IMR-90 (cell line): ENCODE results near the gene KRTAP19-1. TPM values are rescaled to one million over a fixed set of nuclear protein-coding genes. Genes with fewer than 3 reads are reported as not detected.

Source experiments
- ATAC-seq: fragments of 200-7000 bp; cut with Tn5 transposase; 2 replicates; pipeline ENCODE4 v1.9.1; 2020; ENCODE audit warnings: low read depth, mild to moderate bottlenecking, moderate library complexity
- BruUV-seq: library from RNA; stranded (reverse); fragments of 400-500 nt; replicated peaks from 2 replicates; lab custom pipeline; 2021; lab: Mats Ljungman, UMichigan
- CTCF ChIA-PET: fragments of 300-600 bp; formaldehyde crosslinking; extraction: SDS; loops from one replicate; lab custom pipeline; 2021; ENCODE audit warnings: antibody characterized with exemption; lab: Yijun Ruan, JAX
- POLR2A ChIA-PET: fragments of 300-600 bp; sonication (Branson Sonifier 250); formaldehyde crosslinking; loops from one replicate; lab custom pipeline; 2022; ENCODE audit warnings: antibody characterized with exemption; ENCODE audit not compliant: unreplicated experiment; lab: Charles Lee
- DNase-seq: peaks from one replicate; pipeline ENCODE4 v3.0.0; 2013
- H2AFZ ChIP-seq: replicated peaks from 2 replicates; pipeline ENCODE3; 2013; ENCODE audit warnings: low read length, mild to moderate bottlenecking; ENCODE audit not compliant: poor library complexity
- H2AK5ac ChIP-seq: 2 replicates; pipeline ENCODE4 v1.6.1; 2013; ENCODE audit warnings: low read depth, low read length, inconsistent platforms
- H2AK9ac ChIP-seq: replicated peaks from 2 replicates; pipeline ENCODE3; 2013; ENCODE audit warnings: mild to moderate bottlenecking, low read depth, low read length, moderate library complexity; ENCODE audit not compliant: poor library complexity
- H2BK120ac ChIP-seq: 2 replicates; pipeline ENCODE4 v1.6.1; 2013; ENCODE audit warnings: low read depth, low read length, inconsistent platforms
- H2BK15ac ChIP-seq: 3 replicates; pipeline ENCODE4 v1.6.1; 2013; ENCODE audit warnings: low read depth, low read length, inconsistent platforms
- H2BK20ac ChIP-seq: 2 replicates; pipeline ENCODE4 v1.6.1; 2013; ENCODE audit warnings: low read depth, mild to moderate bottlenecking, inconsistent platforms, low read length, moderate library complexity
- H2BK5ac ChIP-seq: 2 replicates; pipeline ENCODE4 v1.6.1; 2013; ENCODE audit warnings: mild to moderate bottlenecking, low read depth, low read length, inconsistent platforms; ENCODE audit not compliant: poor library complexity, severe bottlenecking
- H3K14ac ChIP-seq: replicated peaks from 2 replicates; pipeline ENCODE4 v1.6.1; 2013; ENCODE audit warnings: low read depth, low read length, inconsistent platforms
- H3K18ac ChIP-seq: 2 replicates; pipeline ENCODE4 v1.6.1; 2013; ENCODE audit warnings: low read depth, low read length, control low read depth
- H3K23ac ChIP-seq: 2 replicates; pipeline ENCODE4 v1.6.1; 2013; ENCODE audit warnings: low read depth, low read length, inconsistent platforms
- H3K27ac ChIP-seq: 2 replicates; pipeline ENCODE4 v1.5.1; 2013; ENCODE audit warnings: mild to moderate bottlenecking, control low read depth, low read length; ENCODE audit not compliant: insufficient read depth
- H3K27me3 ChIP-seq: 2 replicates; pipeline ENCODE4 v1.6.1; 2013; ENCODE audit warnings: low read length; ENCODE audit not compliant: control insufficient read depth, insufficient read depth
- H3K36me3 ChIP-seq: 2 replicates; pipeline ENCODE4 v1.6.1; 2013; ENCODE audit warnings: low read length, mixed read lengths; ENCODE audit not compliant: control insufficient read depth, insufficient read depth
- H3K4ac ChIP-seq: 2 replicates; pipeline ENCODE4 v1.6.1; 2013; ENCODE audit warnings: low read depth, low read length, inconsistent platforms
- H3K4me1 ChIP-seq: 2 replicates; pipeline ENCODE4 v1.6.1; 2013; ENCODE audit warnings: low read length, mixed read lengths; ENCODE audit not compliant: control insufficient read depth, insufficient read depth
- H3K4me2 ChIP-seq: 2 replicates; pipeline ENCODE4 v1.6.1; 2013; ENCODE audit warnings: low read depth, mild to moderate bottlenecking, control low read depth, low read length, moderate library complexity
- H3K4me3 ChIP-seq: 2 replicates; pipeline ENCODE4 v1.5.1; 2013; ENCODE audit warnings: low read depth, mild to moderate bottlenecking, control low read depth, low read length, moderate library complexity; ENCODE audit not compliant: insufficient read depth
- H3K56ac ChIP-seq: 2 replicates; pipeline ENCODE4 v1.6.1; 2013; ENCODE audit warnings: low read length, inconsistent platforms; ENCODE audit not compliant: insufficient read depth; ENCODE audit errors: extremely low read depth
- H3K79me1 ChIP-seq, 2 experiments: 2 replicates each; pipeline ENCODE4 v1.6.1; 2013; ENCODE audit warnings: low read length in 2 of 2, inconsistent platforms in 1 of 2, low read depth in 1 of 2
- H3K9ac ChIP-seq: 2 replicates; pipeline ENCODE4 v1.6.1; 2013; ENCODE audit warnings: low read depth, low read length, control low read depth
- H3K9me1 ChIP-seq: 2 replicates; pipeline ENCODE4 v1.6.1; 2013; ENCODE audit warnings: low read length, inconsistent platforms; ENCODE audit not compliant: insufficient read depth
- H3K9me3 ChIP-seq: 2 replicates; pipeline ENCODE4 v1.6.1; 2013; ENCODE audit warnings: low read length; ENCODE audit not compliant: control insufficient read depth, insufficient read depth
- H4K20me1 ChIP-seq: 2 replicates; pipeline ENCODE4 v1.6.1; 2013; ENCODE audit warnings: low read length, inconsistent platforms; ENCODE audit not compliant: insufficient read depth
- H4K5ac ChIP-seq: 2 replicates; pipeline ENCODE4 v1.6.1; 2013; ENCODE audit warnings: mild to moderate bottlenecking, low read depth, low read length, control low read depth
- H4K8ac ChIP-seq, 2 experiments: 2 replicates each; pipeline ENCODE4 v1.6.1; 2013; ENCODE audit warnings: low read depth in 2 of 2, low read length in 2 of 2, control low read depth in 1 of 2, inconsistent platforms in 1 of 2
- H4K91ac ChIP-seq: 2 replicates; pipeline ENCODE4 v1.6.1; 2013; ENCODE audit warnings: low read depth, low read length, inconsistent platforms; ENCODE audit not compliant: insufficient read depth
- CEBPB ChIP-seq: IDR thresholded peaks from 2 replicates; pipeline ENCODE4 v1.6.1; 2012; ENCODE audit warnings: low read depth, low read length, improper control_type of control experiment
- POLR2A ChIP-seq: IDR thresholded peaks from 2 replicates; pipeline ENCODE4 v1.6.1; 2012; ENCODE audit warnings: mild to moderate bottlenecking, low read depth, low read length
- RAD21 ChIP-seq: IDR thresholded peaks from 2 replicates; pipeline ENCODE4 v1.6.1; 2012; ENCODE audit warnings: low read length, improper control_type of control experiment
- WGBS, 2 experiments: methylation state at CpG; one replicate each; pipeline versions ENCODE4 v1.1.5 to v1.1.7; 2013; ENCODE audit warnings: missing lambda C conversion rate in 2 of 2; ENCODE audit not compliant: insufficient read length in 1 of 2; ENCODE audit errors: extremely low coverage in 2 of 2; 5-methylcytosine and 5-hydroxymethylcytosine counted together
- dilution Hi-C: fragments of 300-500 bp; cut with HindIII; formaldehyde crosslinking; loops from one replicate; pipeline ENCODE4 v1.14.3; 2018; ENCODE audit warnings: low sequenced_read_pairs; ENCODE audit not compliant: unreplicated experiment
- in situ Hi-C: fragments of 300-500 bp; cut with MboI; formaldehyde crosslinking; loops from 3 replicates; pipeline ENCODE4 v1.14.3; 2019; ENCODE audit warnings: low sequenced_read_pairs, inconsistent platforms, mixed read lengths
- intact Hi-C: fragments of 100-400 bp; cut with micrococcal nuclease; formaldehyde crosslinking; loops from 2 replicates; pipeline ENCODE4 v1.10.0; 2022
- polyA plus RNA-seq, 3 experiments: library from polyadenylated mRNA; depleted of rRNA; stranded (reverse); fragments of >200 nt; gene quantifications; 2 replicates each; pipeline ENCODE4 v1.2.3, GENCODE V29; 2012; ENCODE audit warnings: low replicate concordance in 1 of 3
- total RNA-seq: library from RNA; depleted of rRNA; stranded (reverse); fragments of >200 nt; gene quantifications from 2 replicates; pipeline ENCODE4 v1.2.3, GENCODE V29; 2012
- TF ChIP-seq, protein P1 (sequence below): fragments of 150-350 bp; IDR thresholded peaks from 2 replicates; pipeline ENCODE4 v1.6.1; 2016; ENCODE audit warnings: low read depth, mild to moderate bottlenecking, low read length, moderate library complexity, borderline replicate concordance

Gene KRTAP19-1
- total and polyA plus RNA-seq, 2 of the 4 experiments (the other 2 are of a cell fraction): not detected

DNA sequence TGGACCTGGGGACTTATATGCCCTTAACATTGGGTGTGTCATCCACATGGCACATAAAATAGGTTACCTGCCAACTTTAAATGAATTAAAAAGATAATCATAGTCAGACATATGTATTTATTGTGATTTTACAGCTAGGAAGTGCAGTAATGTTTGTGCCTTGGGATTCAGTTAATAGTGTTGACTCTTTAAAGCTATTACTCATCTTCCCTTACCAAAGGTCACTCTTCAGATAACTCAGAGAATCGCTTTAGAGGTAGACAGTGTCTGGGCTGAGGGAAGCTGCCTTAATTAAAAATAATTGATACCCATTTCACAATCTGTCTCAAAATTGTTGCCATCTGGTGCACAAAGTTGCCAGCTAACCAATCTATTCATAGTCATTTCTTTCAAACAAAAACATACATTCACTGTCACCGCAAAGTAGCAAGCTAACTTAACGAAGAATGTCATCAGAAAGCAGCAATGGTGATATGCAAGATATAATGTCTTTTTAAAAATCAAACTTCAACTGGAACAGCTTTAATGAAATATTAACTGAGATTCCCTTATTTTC is 43.1 kb downstream of the KRTAP19-1 start:
- H3K79me1 ChIP-seq: no peaks in the 10 kb centered on the region
- BruUV-seq: no TSS peak
- ATAC-seq (no peak), DNase-seq (no peak)
- intact Hi-C loops: no loop called here
- no peak overlapping the region for H3K56ac ChIP-seq
- no peaks in the 10 kb centered on the region for H3K4me1 ChIP-seq
- ChIA-PET POLR2A (no interaction called here), CTCF (interaction anchor here (0.7 kb wide), 1 partner anchor 9 kb away, joined by 3 read pairs; no protein-coding TSS in a partner anchor)
- no peak overlapping the region for H3K4me2 ChIP-seq
- no peaks in the 10 kb centered on the region for H3K9me1 ChIP-seq
- in situ Hi-C loops: no loop called here
- no peak overlapping the region for H2AFZ ChIP-seq
- no peak overlapping the region for H3K27ac ChIP-seq
- no peaks in the 10 kb centered on the region for H4K20me1 ChIP-seq
- dilution Hi-C loops: no loop called here
- H3K23ac ChIP-seq: no peak overlapping the region
- H2AK5ac ChIP-seq: no peak overlapping the region
- H3K18ac ChIP-seq: no peak overlapping the region
- no peak overlapping the region for H2BK15ac ChIP-seq
- H2BK5ac ChIP-seq: no peak overlapping the region
- H2AK9ac ChIP-seq: no peak overlapping the region
- no peak overlapping the region for H3K4ac ChIP-seq
- H4K8ac ChIP-seq: no peak overlapping the region
- H3K14ac ChIP-seq: no peak overlapping the region
- no peak overlapping the region for H2BK120ac ChIP-seq
- H4K91ac ChIP-seq: no peak overlapping the region
- H4K5ac ChIP-seq: no peak overlapping the region
- no peak overlapping the region for H3K9ac ChIP-seq
- H3K4me3 ChIP-seq: no peak overlapping the region
- no peak overlapping the region for H2BK20ac ChIP-seq
- no peaks in the 10 kb centered on the region for H3K36me3 ChIP-seq
- TF ChIP-seq, protein P1, sequence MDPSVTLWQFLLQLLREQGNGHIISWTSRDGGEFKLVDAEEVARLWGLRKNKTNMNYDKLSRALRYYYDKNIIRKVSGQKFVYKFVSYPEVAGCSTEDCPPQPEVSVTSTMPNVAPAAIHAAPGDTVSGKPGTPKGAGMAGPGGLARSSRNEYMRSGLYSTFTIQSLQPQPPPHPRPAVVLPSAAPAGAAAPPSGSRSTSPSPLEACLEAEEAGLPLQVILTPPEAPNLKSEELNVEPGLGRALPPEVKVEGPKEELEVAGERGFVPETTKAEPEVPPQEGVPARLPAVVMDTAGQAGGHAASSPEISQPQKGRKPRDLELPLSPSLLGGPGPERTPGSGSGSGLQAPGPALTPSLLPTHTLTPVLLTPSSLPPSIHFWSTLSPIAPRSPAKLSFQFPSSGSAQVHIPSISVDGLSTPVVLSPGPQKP: no peak
- TF ChIP-seq POLR2A (no peak), RAD21 (no peak), CEBPB (no peak)
- WGBS, 2 experiments: no CpG with 5 or more reads among the region's 3 CpGs
- peaks cover 13% of the 10 kb centered on the region for H3K9me3 ChIP-seq
- H3K27me3 ChIP-seq: no peaks in the 10 kb centered on the region
